GM18511 (cell line): ENCODE data around the gene LRRTM2.
"Not testable (repeated sequence)": the region's sequence is repeated elsewhere in the genome, so short reads cannot be mapped to it uniquely, and the experiment has no call there.

Source experiments
- ATAC-seq: cut with Tn5 transposase; IDR thresholded peaks from one replicate; pipeline ENCODE4 v1.9.1; 2021; ENCODE audit warnings: mild to moderate bottlenecking, moderate library complexity; ENCODE audit not compliant: unreplicated experiment

The LRRTM2 gene

GRCh38 chr5:138874771-138875551 is at the start of gene LRRTM2:
Gene LRRTM2, minus strand, starts transcription at chr5:138875335. Its CDS starts 424 bp downstream, at chr5:138874911.
- no peak for ATAC-seq

GRCh38 chr5:138922494-138922893 is 47.4 kb upstream of the LRRTM2 start:
- no peak for ATAC-seq

GRCh38 chr5:138921362-138921761 is 46.2 kb upstream of the LRRTM2 start:
- ATAC-seq: not testable (repeated sequence)

- no peak for ATAC-seq
Measured at GRCh38 chr5:138920181-138920580, 45.0 kb upstream of the LRRTM2 start.

- ATAC-seq: no peak
Measured at GRCh38 chr5:138918686-138919085, 43.6 kb upstream of the LRRTM2 start.

- ATAC-seq: no peak
Measured at GRCh38 chr5:138914338-138914737, 39.2 kb upstream of the LRRTM2 start.

- ATAC-seq: no peak
Measured at GRCh38 chr5:138913773-138914172, 38.6 kb upstream of the LRRTM2 start.

GRCh38 chr5:138912093-138912492 is 37.0 kb upstream of the LRRTM2 start:
- no peak for ATAC-seq

- ATAC-seq: no peak
Measured at GRCh38 chr5:138911441-138911840, 36.3 kb upstream of the LRRTM2 start.

- no peak for ATAC-seq
Measured at GRCh38 chr5:138910546-138911185, 35.5 kb upstream of the LRRTM2 start.

GRCh38 chr5:138909734-138910133 is 34.6 kb upstream of the LRRTM2 start:
- ATAC-seq: no peak

- ATAC-seq: no peak
Measured at GRCh38 chr5:138905541-138905940, 30.4 kb upstream of the LRRTM2 start.

GRCh38 chr5:138903130-138903775 is 28.1 kb upstream of the LRRTM2 start:
- ATAC-seq: no peak

- no peak for ATAC-seq
Measured at GRCh38 chr5:138901716-138902115, 26.6 kb upstream of the LRRTM2 start.

- no peak for ATAC-seq
Measured at GRCh38 chr5:138900281-138900965, 25.3 kb upstream of the LRRTM2 start.

GRCh38 chr5:138898742-138899141 is 23.6 kb upstream of the LRRTM2 start:
- no peak for ATAC-seq

- no peak for ATAC-seq
Measured at GRCh38 chr5:138898299-138898698, 23.2 kb upstream of the LRRTM2 start.

- ATAC-seq: no peak
Measured at GRCh38 chr5:138895918-138896317, 20.8 kb upstream of the LRRTM2 start.

- ATAC-seq: no peak
Measured at GRCh38 chr5:138890644-138891043, 15.5 kb upstream of the LRRTM2 start.

- no peak for ATAC-seq
Measured at GRCh38 chr5:138889994-138890393, 14.9 kb upstream of the LRRTM2 start.

- ATAC-seq: no peak
Measured at GRCh38 chr5:138884554-138884953, 9.4 kb upstream of the LRRTM2 start.
